ENCODE results near the gene PSMC4.

Gene PSMC4

DNA sequence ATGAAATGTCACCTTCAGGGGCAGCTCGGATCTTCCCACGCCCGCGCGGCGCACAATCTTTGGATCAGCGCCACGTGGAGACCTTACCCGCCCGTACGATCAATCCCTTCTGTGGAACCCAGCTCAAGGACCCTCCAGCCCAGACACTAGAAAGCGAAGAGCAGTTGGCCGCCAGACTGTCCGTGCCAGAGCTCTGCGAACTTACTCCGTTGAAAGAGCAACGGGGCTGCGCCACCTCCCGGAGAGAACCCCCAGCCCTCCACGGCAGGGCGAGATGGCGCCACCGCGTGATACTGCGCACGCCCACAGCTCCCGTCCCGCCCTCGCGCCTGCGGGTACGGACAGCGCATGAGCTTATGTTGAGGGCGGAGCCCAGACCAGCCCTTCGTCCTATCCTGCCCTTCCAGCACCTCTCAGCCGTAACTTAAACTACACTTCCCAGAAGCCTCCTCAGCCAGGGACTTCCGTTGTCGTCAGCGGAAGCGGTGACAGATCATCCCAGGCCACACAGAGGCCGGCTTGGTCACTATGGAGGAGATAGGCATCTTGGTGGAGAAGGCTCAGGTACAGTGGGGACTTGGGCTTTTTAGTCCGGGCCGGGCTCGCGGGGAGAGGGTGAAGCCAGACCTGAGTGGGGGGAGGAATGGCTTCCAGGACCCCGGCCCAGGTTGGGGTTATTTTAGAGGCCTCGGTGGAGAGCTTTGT lies at the start of gene PSMC4:
Gene PSMC4 (plus strand): TSS at position 491 of the 705 bp plus-strand sequence. CDS start 38 bp downstream, at position 529.
- TF ChIP-seq, protein P1, sequence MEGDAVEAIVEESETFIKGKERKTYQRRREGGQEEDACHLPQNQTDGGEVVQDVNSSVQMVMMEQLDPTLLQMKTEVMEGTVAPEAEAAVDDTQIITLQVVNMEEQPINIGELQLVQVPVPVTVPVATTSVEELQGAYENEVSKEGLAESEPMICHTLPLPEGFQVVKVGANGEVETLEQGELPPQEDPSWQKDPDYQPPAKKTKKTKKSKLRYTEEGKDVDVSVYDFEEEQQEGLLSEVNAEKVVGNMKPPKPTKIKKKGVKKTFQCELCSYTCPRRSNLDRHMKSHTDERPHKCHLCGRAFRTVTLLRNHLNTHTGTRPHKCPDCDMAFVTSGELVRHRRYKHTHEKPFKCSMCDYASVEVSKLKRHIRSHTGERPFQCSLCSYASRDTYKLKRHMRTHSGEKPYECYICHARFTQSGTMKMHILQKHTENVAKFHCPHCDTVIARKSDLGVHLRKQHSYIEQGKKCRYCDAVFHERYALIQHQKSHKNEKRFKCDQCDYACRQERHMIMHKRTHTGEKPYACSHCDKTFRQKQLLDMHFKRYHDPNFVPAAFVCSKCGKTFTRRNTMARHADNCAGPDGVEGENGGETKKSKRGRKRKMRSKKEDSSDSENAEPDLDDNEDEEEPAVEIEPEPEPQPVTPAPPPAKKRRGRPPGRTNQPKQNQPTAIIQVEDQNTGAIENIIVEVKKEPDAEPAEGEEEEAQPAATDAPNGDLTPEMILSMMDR (IDR thresholded peaks at IDR 0.05; ENCODE audit: low read depth, low read length) = peak; percentile 79
- DNase-seq (ENCODE audit: extremely low read depth, low read depth) = peak; percentile 97

DNA sequence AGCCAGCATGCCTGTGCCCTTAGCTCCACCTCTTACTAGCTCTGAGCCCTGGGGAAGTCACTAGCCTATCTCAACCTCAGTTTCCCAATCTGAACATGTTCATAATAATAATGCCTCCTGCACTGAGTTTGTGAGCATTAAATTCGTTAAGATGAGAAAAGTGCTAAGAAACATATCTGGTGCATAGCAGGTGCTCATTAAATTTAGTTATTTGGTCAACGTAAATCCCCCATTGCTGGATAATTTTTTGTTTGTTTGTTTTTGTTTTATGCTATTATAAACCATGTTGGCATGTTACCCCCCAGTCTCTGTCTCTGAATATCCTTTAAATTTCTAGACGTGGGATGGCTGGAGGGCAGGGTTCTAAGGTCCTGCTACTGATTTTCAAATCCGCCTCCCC lies 47.1 kb upstream of the PSMC4 start:
- DNase-seq (ENCODE audit: extremely low read depth, low read depth) = no peak
- TF ChIP-seq, protein P1 (IDR thresholded peaks at IDR 0.05; ENCODE audit: low read depth, low read length) = no peak

DNA sequence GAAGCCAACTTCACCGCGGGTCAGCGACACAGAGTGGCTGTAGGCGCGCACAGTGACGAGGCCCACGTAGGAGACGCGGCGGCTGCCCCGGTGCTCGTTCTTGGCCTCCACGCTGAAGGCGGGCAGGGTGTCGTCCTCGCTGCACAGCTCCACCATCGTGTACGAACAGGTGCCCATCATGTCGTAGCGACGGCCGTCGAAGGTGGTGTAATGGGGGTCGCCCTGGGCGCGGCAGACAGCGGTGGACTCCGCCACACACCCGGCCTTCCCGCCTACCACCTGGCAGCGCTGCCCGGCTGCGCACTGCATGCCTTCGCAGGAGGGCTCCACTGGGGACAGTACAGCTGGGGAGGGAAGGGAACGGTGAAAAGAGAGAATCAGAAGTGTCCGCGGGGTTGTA lies 46.6 kb upstream of the PSMC4 start:
- TF ChIP-seq, protein P1 (IDR thresholded peaks at IDR 0.05; ENCODE audit: low read depth, low read length) = no peak
- no peak for DNase-seq (ENCODE audit: extremely low read depth, low read depth)

DNA sequence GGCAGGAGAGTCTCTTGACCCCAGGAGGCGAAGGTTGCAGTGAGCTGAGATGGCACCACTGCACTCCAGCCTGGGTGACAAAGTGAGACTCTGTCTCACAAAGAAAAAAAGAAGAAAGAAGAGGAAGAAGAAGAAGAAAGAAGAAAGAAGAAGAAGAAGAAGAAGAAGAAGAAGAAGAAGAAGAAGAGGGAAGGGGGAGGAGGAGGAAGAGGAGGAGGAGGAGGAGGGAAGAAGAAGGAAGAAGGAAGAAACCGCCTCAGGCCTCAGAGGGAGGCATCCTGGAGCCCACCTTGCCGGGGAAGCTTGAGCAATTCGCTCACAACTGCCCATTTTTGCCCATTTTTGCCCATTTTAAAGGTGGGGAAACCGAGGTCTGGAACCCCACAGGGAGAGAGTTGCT lies 46.0 kb upstream of the PSMC4 start:
- DNase-seq (ENCODE audit: extremely low read depth, low read depth) = no peak
- TF ChIP-seq, protein P1 (IDR thresholded peaks at IDR 0.05; ENCODE audit: low read depth, low read length) = no peak

DNA sequence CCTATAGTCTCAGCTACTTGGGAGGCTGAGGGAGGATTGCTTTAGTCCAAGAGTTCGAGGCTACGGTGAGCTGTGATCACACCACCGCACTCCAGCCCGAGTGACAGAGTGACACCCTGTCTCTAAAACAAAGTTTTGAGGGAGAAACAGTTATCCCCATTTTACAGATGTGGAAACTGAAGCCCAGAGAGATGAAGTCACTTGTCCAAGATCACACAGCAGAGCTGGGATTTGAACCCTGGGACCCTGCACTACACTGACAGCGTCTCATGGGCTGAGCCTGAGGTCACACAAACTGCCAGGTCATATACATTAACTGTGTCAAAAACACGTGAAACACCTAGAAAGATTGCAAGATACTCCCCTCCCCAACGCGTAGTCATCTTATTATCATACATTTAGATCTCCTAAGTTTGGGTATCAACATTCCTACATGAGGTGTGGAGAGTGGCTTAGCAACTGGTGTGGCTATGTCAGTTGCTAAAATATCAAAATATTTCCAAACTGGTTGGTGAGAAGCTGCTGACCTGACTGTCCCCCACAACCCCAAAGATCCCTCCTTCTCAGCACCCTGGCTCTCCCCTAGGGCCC lies 44.7 kb upstream of the PSMC4 start:
- no peak for DNase-seq (ENCODE audit: extremely low read depth, low read depth)
- TF ChIP-seq, protein P1 (IDR thresholded peaks at IDR 0.05; ENCODE audit: low read depth, low read length) = no peak

DNA sequence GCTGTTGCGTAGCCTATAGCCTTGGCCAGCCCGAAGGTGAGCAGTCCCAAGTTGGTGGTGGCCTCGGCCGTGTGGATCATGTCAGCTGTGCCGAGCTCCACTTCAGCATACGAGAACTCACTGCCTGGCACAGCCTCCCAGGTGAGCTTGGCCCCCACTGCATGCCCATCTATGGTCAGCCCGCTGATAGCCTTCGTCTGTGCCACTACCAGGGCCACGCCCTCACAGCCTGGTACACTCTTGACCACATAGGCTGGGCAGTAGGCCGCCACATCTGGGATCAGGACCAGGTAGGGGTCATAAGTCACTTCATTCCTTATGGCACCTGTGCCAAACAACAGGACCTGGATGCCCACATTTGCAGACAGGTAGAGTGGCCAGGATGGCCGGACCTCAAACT lies 43.9 kb upstream of the PSMC4 start:
- no peak for DNase-seq (ENCODE audit: extremely low read depth, low read depth)

More for the DNA sequence above, 43.9 kb upstream of the PSMC4 start:
- TF ChIP-seq, protein P1 (IDR thresholded peaks at IDR 0.05; ENCODE audit: low read depth, low read length) = no peak
